MM.1S (cell line): ENCODE results near the gene ACSL4.

Experiments
- CTCF ChIP-seq: fragments of 300-600 bp; sonication (generic); IDR thresholded peaks from 2 replicates; pipeline ENCODE4 v1.5.1; 2016; ENCODE audit warnings: antibody characterized with exemption, low read length, mixed read lengths
- EZH2 ChIP-seq: fragments of 300-600 bp; sonication (generic); optimal IDR thresholded peaks from 2 replicates; pipeline ENCODE3; 2017; ENCODE audit warnings: low read depth, mild to moderate bottlenecking, antibody characterized with exemption, low read length, mixed read lengths

- no peak for TF ChIP-seq CTCF
- no peak for TF ChIP-seq EZH2
These were observed 16.5 kb downstream of the ACSL4 start for GRCh38 chrX:109716431-109717028.
